Esophagus squamous epithelium (tissue), 5 donors: ENCODE measurements around the gene LDLRAD4. TPM values are rescaled to one million over a fixed set of nuclear protein-coding genes. Genes with fewer than 3 reads are reported as not detected.

ENCODE experiments used
- DNase-seq: peaks from one replicate; lab custom pipeline; 2025; lab: John Stamatoyannopoulos, UW
- H3K27ac ChIP-seq, 4 donors: fragments of 200-600 bp; sonication (generic); one replicate each; pipeline ENCODE4 v1.5.1; 2016 to 2019; ENCODE audit warnings: mild to moderate bottlenecking in 1 of 4
- H3K27me3 ChIP-seq, 4 donors: fragments of 200-600 bp; sonication (generic); 1 replicate in 3 of 4; 2 replicates in 1 of 4; pipeline versions ENCODE4 v1.5.1 to v1.6.0; 2017 to 2021; ENCODE audit warnings: antibody characterized with exemption in 1 of 4
- H3K36me3 ChIP-seq, 3 donors: fragments of 200-600 bp; sonication (generic); one replicate each; pipeline ENCODE4 v1.5.1; 2016 to 2019
- H3K4me1 ChIP-seq, 3 donors: fragments of 200-600 bp; sonication (generic); one replicate each; pipeline ENCODE4 v1.5.1; 2017 to 2019
- H3K4me3 ChIP-seq, 4 donors: fragments of 200-600 bp; sonication (generic); 1 replicate in 3 of 4; 2 replicates in 1 of 4; pipeline ENCODE4 v1.5.1; 2016 to 2019; ENCODE audit warnings: mild to moderate bottlenecking in 2 of 4, moderate library complexity in 1 of 4
- H3K9me3 ChIP-seq, 3 donors: fragments of 200-600 bp; sonication (generic); one replicate each; pipeline ENCODE4 v1.5.1; 2016 to 2019
- POLR2A ChIP-seq, 4 donors: fragments of 450-650 bp; IDR thresholded peaks; one replicate each; pipeline ENCODE4 v1.6.1; 2017; ENCODE audit warnings: antibody characterized with exemption in 4 of 4, mild to moderate bottlenecking in 4 of 4, moderate library complexity in 3 of 4
- WGBS, 2 donors: methylation state at CpG; one replicate each; pipeline ENCODE4 v1.1.5; 2018; 5-methylcytosine and 5-hydroxymethylcytosine counted together
- intact Hi-C: fragments of 100-400 bp; cut with DNase I; formaldehyde crosslinking; loops from one replicate; pipeline ENCODE4 v1.15.0; 2022
- total RNA-seq, 4 donors: library from RNA; depleted of rRNA; stranded (reverse); fragments of >200 nt; gene quantifications; one replicate each; pipeline ENCODE4 v1.1.0, GENCODE V29; 2016
- TF ChIP-seq, protein P1 (sequence below), 6 experiments: fragments of 450-650 bp in 4 of 6; fragments of 200-600 bp in 2 of 6; sonication (generic) in 2 of 6; IDR thresholded peaks; one replicate each; pipeline ENCODE4 v1.5.1; 2016 to 2019; ENCODE audit warnings: antibody characterized with exemption in 6 of 6, mild to moderate bottlenecking in 4 of 6, moderate library complexity in 4 of 6
- donor health status: DM: yes; HTN: yes; CAD: no.

Gene LDLRAD4
- total RNA-seq, 4 donors from 2014 or later: 0.91 to 17.9 (median 6.8) TPM

DNA sequence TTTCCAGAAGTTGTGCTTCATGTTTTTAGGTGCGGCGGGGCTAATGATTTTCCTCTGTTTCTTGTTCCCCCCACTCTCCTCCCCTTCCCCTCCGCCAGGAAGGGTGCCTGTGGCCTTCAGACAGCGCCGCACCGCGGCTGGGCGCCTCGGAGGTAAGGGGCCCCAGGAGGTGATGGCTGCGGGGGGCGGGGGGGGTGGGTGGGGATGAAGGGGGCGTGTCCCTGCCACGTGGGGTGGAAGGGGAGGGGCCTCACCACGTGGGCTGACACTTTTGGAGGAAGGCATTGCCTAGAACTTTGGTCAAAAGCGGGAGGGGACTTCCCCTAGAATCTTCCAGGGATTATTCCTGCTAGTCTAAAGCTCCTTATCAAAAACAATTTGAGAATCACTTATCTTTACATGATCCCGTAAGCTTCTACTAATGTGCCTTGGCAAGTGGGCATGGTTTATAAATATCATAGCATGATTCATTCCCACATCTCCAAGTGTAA lies 424.7 kb downstream of the LDLRAD4 start:
- TF ChIP-seq, protein P1, sequence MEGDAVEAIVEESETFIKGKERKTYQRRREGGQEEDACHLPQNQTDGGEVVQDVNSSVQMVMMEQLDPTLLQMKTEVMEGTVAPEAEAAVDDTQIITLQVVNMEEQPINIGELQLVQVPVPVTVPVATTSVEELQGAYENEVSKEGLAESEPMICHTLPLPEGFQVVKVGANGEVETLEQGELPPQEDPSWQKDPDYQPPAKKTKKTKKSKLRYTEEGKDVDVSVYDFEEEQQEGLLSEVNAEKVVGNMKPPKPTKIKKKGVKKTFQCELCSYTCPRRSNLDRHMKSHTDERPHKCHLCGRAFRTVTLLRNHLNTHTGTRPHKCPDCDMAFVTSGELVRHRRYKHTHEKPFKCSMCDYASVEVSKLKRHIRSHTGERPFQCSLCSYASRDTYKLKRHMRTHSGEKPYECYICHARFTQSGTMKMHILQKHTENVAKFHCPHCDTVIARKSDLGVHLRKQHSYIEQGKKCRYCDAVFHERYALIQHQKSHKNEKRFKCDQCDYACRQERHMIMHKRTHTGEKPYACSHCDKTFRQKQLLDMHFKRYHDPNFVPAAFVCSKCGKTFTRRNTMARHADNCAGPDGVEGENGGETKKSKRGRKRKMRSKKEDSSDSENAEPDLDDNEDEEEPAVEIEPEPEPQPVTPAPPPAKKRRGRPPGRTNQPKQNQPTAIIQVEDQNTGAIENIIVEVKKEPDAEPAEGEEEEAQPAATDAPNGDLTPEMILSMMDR (IDR thresholded peaks at IDR 0.05): no peak
- no peak for TF ChIP-seq POLR2A (IDR thresholded peaks at IDR 0.05)
- no peak for DNase-seq
- no peak overlapping the region for H3K27ac ChIP-seq

DNA sequence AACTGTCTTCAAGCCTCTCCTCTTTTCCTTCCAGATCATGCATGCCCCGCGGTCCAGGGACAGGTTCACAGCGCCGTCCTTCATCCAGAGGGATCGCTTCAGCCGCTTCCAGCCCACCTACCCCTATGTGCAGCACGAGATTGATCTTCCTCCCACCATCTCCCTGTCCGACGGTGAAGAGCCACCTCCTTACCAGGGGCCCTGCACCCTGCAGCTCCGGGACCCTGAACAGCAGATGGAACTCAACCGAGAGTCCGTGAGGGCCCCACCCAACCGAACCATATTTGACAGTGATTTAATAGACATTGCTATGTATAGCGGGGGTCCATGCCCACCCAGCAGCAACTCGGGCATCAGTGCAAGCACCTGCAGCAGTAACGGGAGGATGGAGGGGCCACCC lies 426.5 kb downstream of the LDLRAD4 start:
- TF ChIP-seq, protein P1 (IDR thresholded peaks at IDR 0.05): no peak
- TF ChIP-seq POLR2A (IDR thresholded peaks at IDR 0.05): no peak
- no peaks in the 10 kb centered on the region for H3K9me3 ChIP-seq
- 93 to 96% methylated on average over 11 to 14 of the region's 16 CpGs for WGBS, 2 donors
- H3K4me1 ChIP-seq: peaks cover 7 to 21% (median 8%) of the 10 kb centered on the region in 3 donors
- no peak overlapping the region for H3K27ac ChIP-seq
- peaks cover 0 to 20% (median 2%) of the 10 kb centered on the region in 4 donors for H3K27me3 ChIP-seq
- no peak for DNase-seq
- no peak overlapping the region for H3K4me3 ChIP-seq
- intact Hi-C loops: no loop called here
- peaks cover 0 to 8% (median 0%) of the 10 kb centered on the region in 3 donors for H3K36me3 ChIP-seq

More for the DNA sequence above, 424.7 kb downstream of the LDLRAD4 start:
- Histone ChIP-seq H3K4me1 (peaks cover 7 to 21% (median 8%) of the 10 kb centered on the region in 3 donors), H3K27me3 (peaks cover 0 to 20% (median 2%) of the 10 kb centered on the region in 4 donors), H3K36me3 (peaks cover 0 to 8% (median 0%) of the 10 kb centered on the region in 3 donors), H3K9me3 (no peaks in the 10 kb centered on the region), H3K4me3 (no peak overlapping the region)
- WGBS, 2 donors: 47 to 65% methylated on average over 6 to 9 of the region's 16 CpGs
- intact Hi-C loops: no loop called here

DNA sequence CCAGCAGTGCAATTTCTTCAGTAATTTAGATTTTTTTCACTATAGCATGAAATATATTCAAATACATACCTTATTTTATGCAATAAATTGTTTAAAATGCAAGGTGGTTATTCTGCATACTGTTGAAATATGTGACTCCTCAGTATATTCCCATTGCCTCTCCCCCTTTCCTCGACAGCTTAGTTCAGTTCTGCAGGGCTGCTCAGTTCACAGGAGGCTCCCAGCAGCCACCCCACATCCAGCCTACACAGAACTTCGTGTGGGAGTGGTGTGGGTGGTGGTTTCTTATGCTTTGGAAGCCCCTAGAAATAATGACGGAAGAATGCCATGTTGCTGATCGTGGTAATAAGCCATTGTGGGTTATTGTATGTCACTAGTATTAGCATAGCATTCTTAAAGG lies 428.1 kb downstream of the LDLRAD4 start:
- H3K27me3 ChIP-seq: peaks cover 0 to 8% (median 2%) of the 10 kb centered on the region in 4 donors
- H3K36me3 ChIP-seq: peaks cover 0 to 8% (median 0%) of the 10 kb centered on the region in 3 donors
- H3K4me1 ChIP-seq: peaks cover 3 to 7% (median 4%) of the 10 kb centered on the region in 3 donors
- TF ChIP-seq POLR2A (IDR thresholded peaks at IDR 0.05): no peak
- TF ChIP-seq, protein P1 (IDR thresholded peaks at IDR 0.05): no peak
- H3K9me3 ChIP-seq: no peaks in the 10 kb centered on the region
- DNase-seq: no peak
- 58 to 60% methylated on average over 3 of the region's 4 CpGs for WGBS, 2 donors
- no peak overlapping the region for H3K27ac ChIP-seq
- H3K4me3 ChIP-seq: no peak overlapping the region
- intact Hi-C loops: no loop called here

DNA sequence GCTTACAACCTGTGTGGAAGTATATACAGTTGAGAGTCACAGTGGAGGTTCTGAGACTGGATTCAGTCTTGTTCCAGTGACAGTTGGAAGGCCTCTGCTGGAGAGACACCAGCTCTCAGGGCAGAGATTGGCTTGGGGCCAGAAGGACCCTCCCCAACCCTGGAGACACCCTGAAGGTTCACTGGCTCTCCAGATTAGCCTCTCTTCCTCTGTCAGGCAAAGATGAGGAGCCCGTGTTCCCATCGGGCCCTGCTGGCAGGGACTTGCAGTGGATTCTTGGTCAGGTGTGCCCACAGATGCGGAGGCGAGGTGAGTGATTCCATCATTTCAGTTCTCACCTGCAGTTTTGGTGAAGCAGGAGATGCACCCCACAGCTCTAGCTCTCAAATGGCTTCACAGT lies 429.2 kb downstream of the LDLRAD4 start:
- TF ChIP-seq POLR2A (IDR thresholded peaks at IDR 0.05): no peak
- TF ChIP-seq, protein P1 (IDR thresholded peaks at IDR 0.05): no peak
- 93 to 94% methylated on average over 2 to 4 of the region's 4 CpGs for whole genome bisulfite sequencing, 2 donors
- no peaks in the 10 kb centered on the region for H3K27me3 ChIP-seq
- no peaks in the 10 kb centered on the region for H3K4me1 ChIP-seq
- H3K4me3 ChIP-seq: no peak overlapping the region
- no peak for DNase-seq
- intact Hi-C loops: no loop called here
- no peak overlapping the region for H3K27ac ChIP-seq
- peaks cover 0 to 8% (median 0%) of the 10 kb centered on the region in 3 donors for H3K36me3 ChIP-seq
- H3K9me3 ChIP-seq: no peaks in the 10 kb centered on the region

DNA sequence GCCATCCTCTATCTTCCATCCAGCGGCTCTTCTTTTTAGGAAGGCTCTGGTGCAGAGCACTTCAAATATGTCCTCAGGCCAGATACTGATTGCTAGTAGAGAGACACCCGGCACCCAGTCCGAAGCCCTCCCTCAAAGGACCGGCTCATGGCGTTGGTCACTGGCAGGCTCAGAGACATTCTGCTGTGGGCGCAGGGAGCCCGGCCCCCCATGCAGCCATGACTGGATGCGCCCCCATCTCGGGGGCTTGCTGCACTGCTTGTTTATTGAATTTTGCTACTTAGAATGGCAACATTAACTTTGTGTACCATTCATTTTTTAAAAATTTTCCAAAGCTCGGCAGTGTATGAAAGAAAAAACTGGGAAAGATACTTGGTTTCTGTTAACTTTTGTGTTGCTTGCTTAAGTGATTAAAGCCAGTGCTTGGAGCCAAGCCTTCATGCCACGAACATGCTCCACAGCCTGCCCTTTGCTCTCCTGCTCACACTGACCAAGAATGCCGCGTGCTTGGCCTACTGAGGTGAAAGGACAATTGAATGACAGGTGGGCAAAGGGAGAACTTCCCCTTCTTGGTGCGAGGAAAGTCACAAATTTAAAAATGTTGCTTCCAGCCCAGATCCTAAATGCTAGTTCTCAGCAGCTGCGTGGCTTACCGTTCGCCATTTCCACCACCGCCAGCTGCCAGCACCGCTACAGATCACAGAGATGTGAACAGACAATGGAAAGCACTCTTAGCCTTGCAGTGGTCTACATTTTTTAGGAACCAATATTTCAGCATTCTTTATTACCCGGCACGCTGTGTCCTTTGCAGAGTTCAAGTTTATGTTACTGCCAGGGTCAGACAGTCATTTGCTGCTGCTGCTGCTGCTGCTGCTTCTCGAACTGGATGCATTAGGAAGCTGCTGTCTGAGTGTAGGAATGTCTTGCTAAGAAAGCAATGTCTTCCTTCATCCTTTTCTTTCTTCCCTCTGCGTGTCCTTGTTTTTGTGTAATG lies 431.1 kb downstream of the LDLRAD4 start:
- 73 to 79% methylated on average over 21 to 23 of the region's 23 CpGs for WGBS, 2 donors
- Histone ChIP-seq H3K27me3 (no peaks in the 10 kb centered on the region), H3K4me3 (no peak overlapping the region), H3K27ac (no peak overlapping the region), H3K36me3 (peaks cover 0 to 8% (median 0%) of the 10 kb centered on the region in 3 donors), H3K4me1 (peaks cover 0 to 10% (median 0%) of the 10 kb centered on the region in 3 donors), H3K9me3 (no peaks in the 10 kb centered on the region)
- intact Hi-C loops: no loop called here
- TF ChIP-seq POLR2A (IDR thresholded peaks at IDR 0.05): no peak
- TF ChIP-seq, protein P1 (IDR thresholded peaks at IDR 0.05): no peak
- DNase-seq: no peak
